Adrenal gland (tissue), 5 donors: ENCODE measurements around the gene IL3RA.
"Not testable (repeated sequence)": the region's sequence is repeated elsewhere in the genome, so short reads cannot be mapped to it uniquely, and the experiment has no call there.

Source experiments
- CTCF ChIP-seq, 6 experiments: fragments of 450-650 bp in 4 of 6; fragments of 200-600 bp in 2 of 6; sonication (generic) in 1 of 6; IDR thresholded peaks; 1 replicate in 5 of 6; 2 replicates in 1 of 6; pipeline versions ENCODE4 v1.5.1 to v1.8.0; 2016 to 2021; ENCODE audit warnings: antibody characterized with exemption in 6 of 6, mild to moderate bottlenecking in 2 of 6, moderate library complexity in 1 of 6
- POLR2A ChIP-seq, 2 donors: fragments of 450-650 bp; IDR thresholded peaks; one replicate each; pipeline ENCODE4 v1.6.1; 2017; ENCODE audit warnings: antibody characterized with exemption in 2 of 2, mild to moderate bottlenecking in 2 of 2, moderate library complexity in 1 of 2
- donor health status: DM: no; HTN: no; CAD: no.

DNA sequence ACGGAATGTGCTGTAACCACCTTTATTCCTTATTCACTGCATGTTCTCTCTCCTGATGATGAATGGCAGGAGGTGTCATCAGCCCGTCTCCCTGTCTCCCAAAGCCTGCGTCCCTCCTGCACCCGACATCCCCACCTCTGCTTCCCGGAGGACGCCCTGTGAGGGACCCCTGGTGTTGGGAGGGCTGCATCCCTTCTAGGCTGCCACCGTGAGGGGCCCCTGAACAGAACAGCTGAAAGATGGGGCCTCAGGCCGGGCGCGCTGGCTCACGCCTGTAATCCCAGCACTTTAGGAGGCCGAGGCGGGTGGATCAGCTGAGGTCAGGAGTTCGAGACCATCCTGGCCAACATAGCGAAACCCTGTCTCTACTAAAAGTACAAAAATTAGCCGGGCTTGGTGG lies 89.7 kb downstream of the IL3RA start:
- TF ChIP-seq POLR2A, CTCF (IDR thresholded peaks at IDR 0.05): not testable (repeated sequence)
